ENCODE measurements around the gene CTR9.
A peak's percentile ranks its signal among the peaks of the same experiment; 100 is the strongest.

CTR9 gene

GRCh38 chr11:10750838-10751580 lies at the start of gene CTR9:
TSS of gene CTR9 (plus strand) at chr11:10751246. CDS start at chr11:10751413, 167 bp downstream.
- DNase-seq (ENCODE audit: low spot score) = peak; percentile 89

- DNase-seq (ENCODE audit: low spot score) = no peak
Measured at GRCh38 chr11:10701982-10702381, 49.1 kb upstream of the CTR9 start.

- DNase-seq (ENCODE audit: low spot score) = no peak
Measured at GRCh38 chr11:10708131-10708530, 42.9 kb upstream of the CTR9 start.

- DNase-seq (ENCODE audit: low spot score) = no peak
Measured at GRCh38 chr11:10709299-10710086, 41.6 kb upstream of the CTR9 start.

GRCh38 chr11:10715571-10715970 lies 35.5 kb upstream of the CTR9 start:
- DNase-seq (ENCODE audit: low spot score) = no peak

- DNase-seq (ENCODE audit: low spot score) = no peak
Measured at GRCh38 chr11:10716122-10716521, 34.9 kb upstream of the CTR9 start.

GRCh38 chr11:10716543-10717259 lies 34.3 kb upstream of the CTR9 start:
- DNase-seq (ENCODE audit: low spot score) = no peak

- no peak for DNase-seq (ENCODE audit: low spot score)
Measured at GRCh38 chr11:10719616-10720015, 31.4 kb upstream of the CTR9 start.

GRCh38 chr11:10720881-10721376 lies 30.1 kb upstream of the CTR9 start:
- no peak for DNase-seq (ENCODE audit: low spot score)

GRCh38 chr11:10722307-10722706 lies 28.7 kb upstream of the CTR9 start:
- no peak for DNase-seq (ENCODE audit: low spot score)

GRCh38 chr11:10725114-10725906 lies 25.7 kb upstream of the CTR9 start:
- peak; percentile 18 for DNase-seq (ENCODE audit: low spot score)

GRCh38 chr11:10725907-10726253 lies 25.2 kb upstream of the CTR9 start:
- no peak for DNase-seq (ENCODE audit: low spot score)

GRCh38 chr11:10727146-10727851 lies 23.7 kb upstream of the CTR9 start:
- no peak for DNase-seq (ENCODE audit: low spot score)

- DNase-seq (ENCODE audit: low spot score) = no peak
Measured at GRCh38 chr11:10728154-10728553, 22.9 kb upstream of the CTR9 start.

- DNase-seq (ENCODE audit: low spot score) = no peak
Measured at GRCh38 chr11:10728789-10729472, 22.1 kb upstream of the CTR9 start.

- no peak for DNase-seq (ENCODE audit: low spot score)
Measured at GRCh38 chr11:10730151-10730550, 20.9 kb upstream of the CTR9 start.

- no peak for DNase-seq (ENCODE audit: low spot score)
Measured at GRCh38 chr11:10731064-10731680, 19.9 kb upstream of the CTR9 start.

GRCh38 chr11:10735481-10736475 lies 15.3 kb upstream of the CTR9 start:
- peak; percentile 81 for DNase-seq (ENCODE audit: low spot score)

Data from CD4-positive, alpha-beta T cell treated with Interleukin-6 at 100 ng/mL for 8 hours (primary cell).